Measurements from ENCODE around the gene PRG3. TPM values are rescaled to one million over a fixed set of nuclear protein-coding genes. Genes with fewer than 3 reads are reported as not detected.
A peak's percentile ranks its signal among the peaks of the same experiment; 100 is the strongest.

PRG3 gene
- total RNA-seq, 1 experiment from 2014 or later, result not detected

DNA sequence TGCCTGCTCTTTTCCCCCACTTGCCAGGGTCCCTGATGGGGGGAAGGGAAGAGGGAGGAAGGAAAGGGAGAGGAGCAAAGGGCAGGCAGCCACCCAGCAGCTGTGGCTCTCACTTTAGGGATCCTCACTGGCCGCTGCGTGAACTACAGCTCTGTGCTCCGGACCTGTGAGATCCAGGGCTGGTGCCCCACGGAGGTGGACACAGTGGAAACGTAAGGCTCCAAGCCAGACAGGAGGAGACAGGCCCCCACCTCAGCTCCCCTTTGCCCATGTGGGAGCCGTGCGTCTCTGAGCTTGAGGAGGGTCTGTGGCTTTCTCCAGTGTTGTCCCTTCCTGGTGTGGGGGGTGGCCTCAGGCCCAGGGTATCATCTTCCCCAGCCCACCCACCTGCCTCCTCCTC, 32.9 kb downstream of the PRG3 start:
- Histone ChIP-seq H3K9ac (ENCODE audit: low read length) (no peak overlapping the region), H3K4me1 (ENCODE audit: insufficient read depth, low read length) (no peaks in the 10 kb centered on the region), H4K20me1 (ENCODE audit: low read length) (no peaks in the 10 kb centered on the region), H3K4me2 (ENCODE audit: low read length) (no peak overlapping the region), H3K27me3 (ENCODE audit: low read length) (no peaks in the 10 kb centered on the region), H3K27ac (ENCODE audit: low read length) (no peak overlapping the region), H2AFZ (ENCODE audit: low read length) (no peak overlapping the region), H3K9me2 (replicated peaks; ENCODE audit: low read length) (no peaks in the 10 kb centered on the region), H3K79me2 (ENCODE audit: low read length) (no peaks in the 10 kb centered on the region), H3K9me3 (ENCODE audit: low read length) (peaks cover 9% of the 10 kb centered on the region; the same call in 1 of the 2 replicates), H3K36me3 (ENCODE audit: low read depth, low read length) (no peaks in the 10 kb centered on the region; the same call in 1 of the 2 replicates), H3K4me3 (ENCODE audit: low read length) (no peak overlapping the region), H3F3A (ENCODE audit: low read length, unreplicated experiment) (no peaks in the 10 kb centered on the region)
- ATAC-seq (no peak), DNase-seq (no peak)
- TF ChIP-seq EZH2phosphoT487 (IDR thresholded peaks at IDR 0.05; ENCODE audit: borderline replicate concordance, low read length) (no peak), EZH2 (IDR thresholded peaks at IDR 0.05; ENCODE audit: low read length, unreplicated experiment) (no peak)
- TF ChIP-seq, protein P1, sequence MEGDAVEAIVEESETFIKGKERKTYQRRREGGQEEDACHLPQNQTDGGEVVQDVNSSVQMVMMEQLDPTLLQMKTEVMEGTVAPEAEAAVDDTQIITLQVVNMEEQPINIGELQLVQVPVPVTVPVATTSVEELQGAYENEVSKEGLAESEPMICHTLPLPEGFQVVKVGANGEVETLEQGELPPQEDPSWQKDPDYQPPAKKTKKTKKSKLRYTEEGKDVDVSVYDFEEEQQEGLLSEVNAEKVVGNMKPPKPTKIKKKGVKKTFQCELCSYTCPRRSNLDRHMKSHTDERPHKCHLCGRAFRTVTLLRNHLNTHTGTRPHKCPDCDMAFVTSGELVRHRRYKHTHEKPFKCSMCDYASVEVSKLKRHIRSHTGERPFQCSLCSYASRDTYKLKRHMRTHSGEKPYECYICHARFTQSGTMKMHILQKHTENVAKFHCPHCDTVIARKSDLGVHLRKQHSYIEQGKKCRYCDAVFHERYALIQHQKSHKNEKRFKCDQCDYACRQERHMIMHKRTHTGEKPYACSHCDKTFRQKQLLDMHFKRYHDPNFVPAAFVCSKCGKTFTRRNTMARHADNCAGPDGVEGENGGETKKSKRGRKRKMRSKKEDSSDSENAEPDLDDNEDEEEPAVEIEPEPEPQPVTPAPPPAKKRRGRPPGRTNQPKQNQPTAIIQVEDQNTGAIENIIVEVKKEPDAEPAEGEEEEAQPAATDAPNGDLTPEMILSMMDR (conservative IDR thresholded peaks at IDR 0.05; ENCODE audit: low read depth, low read length), result no peak
- intact Hi-C loops (cut with micrococcal nuclease), result loop anchor here (5.0 to 10.0 kb wide), 2 partner anchors 137 to 231 kb away; no protein-coding TSS in a partner anchor
- no TSS peak for BruUV-seq (replicated peaks)
- CTCF ChIA-PET, result interaction anchor here (0.7 kb wide), 1 partner anchor 179 kb away, joined by 3 read pairs; no protein-coding TSS in a partner anchor
- POLR2A ChIA-PET (ENCODE audit: unreplicated experiment), result no interaction called here

DNA sequence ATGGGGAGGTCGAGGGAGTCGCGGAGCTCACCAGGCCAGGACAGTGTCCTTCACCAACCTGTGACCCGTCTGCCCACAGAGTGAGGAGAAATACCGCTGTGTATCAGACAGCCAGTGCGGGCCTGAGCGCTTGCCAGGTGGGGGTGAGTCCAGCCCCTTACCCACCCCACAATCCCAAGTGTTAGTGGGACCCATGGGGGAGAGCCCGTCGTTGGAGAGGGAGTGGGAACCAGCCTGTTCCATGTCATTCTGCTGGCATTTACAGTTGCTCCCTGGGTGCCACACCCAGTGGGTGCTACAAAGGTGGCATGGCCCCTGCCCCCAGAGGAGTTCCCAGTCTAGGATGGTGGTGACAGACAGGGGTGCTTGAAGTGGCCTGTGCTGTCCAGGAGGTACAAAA, 33.6 kb downstream of the PRG3 start:
- ChIA-PET POLR2A (ENCODE audit: unreplicated experiment) (no interaction called here), CTCF (no interaction called here)
- no peaks in the 10 kb centered on the region for H3F3A ChIP-seq (ENCODE audit: low read length, unreplicated experiment)
- intact Hi-C loops (cut with micrococcal nuclease), result loop anchor here (5.0 to 10.0 kb wide), 2 partner anchors 137 to 230 kb away; no protein-coding TSS in a partner anchor
- ATAC-seq (no peak), DNase-seq (no peak)
- no peaks in the 10 kb centered on the region for H3K9me2 ChIP-seq (replicated peaks; ENCODE audit: low read length)
- H3K79me2 ChIP-seq (ENCODE audit: low read length), result no peaks in the 10 kb centered on the region
- no peak overlapping the region for H2AFZ ChIP-seq (ENCODE audit: low read length)
- H3K27me3 ChIP-seq (ENCODE audit: low read length), result no peaks in the 10 kb centered on the region
- TF ChIP-seq EZH2 (IDR thresholded peaks at IDR 0.05; ENCODE audit: low read length, unreplicated experiment) (no peak), EZH2phosphoT487 (IDR thresholded peaks at IDR 0.05; ENCODE audit: borderline replicate concordance, low read length) (no peak)
- TF ChIP-seq, protein P1 (conservative IDR thresholded peaks at IDR 0.05; ENCODE audit: low read depth, low read length), result no peak
- no peak overlapping the region for H3K4me2 ChIP-seq (ENCODE audit: low read length)
- no peak overlapping the region for H3K27ac ChIP-seq (ENCODE audit: low read length)
- BruUV-seq (replicated peaks), result no TSS peak
- H4K20me1 ChIP-seq (ENCODE audit: low read length), result no peaks in the 10 kb centered on the region
- no peak overlapping the region for H3K4me3 ChIP-seq (ENCODE audit: low read length)
- no peaks in the 10 kb centered on the region; the same call in 1 of the 2 replicates for H3K36me3 ChIP-seq (ENCODE audit: low read depth, low read length)
- no peak overlapping the region for H3K9ac ChIP-seq (ENCODE audit: low read length)
- no peaks in the 10 kb centered on the region for H3K4me1 ChIP-seq (ENCODE audit: insufficient read depth, low read length)
- H3K9me3 ChIP-seq (ENCODE audit: low read length), result peaks cover 9% of the 10 kb centered on the region; the same call in 1 of the 2 replicates

DNA sequence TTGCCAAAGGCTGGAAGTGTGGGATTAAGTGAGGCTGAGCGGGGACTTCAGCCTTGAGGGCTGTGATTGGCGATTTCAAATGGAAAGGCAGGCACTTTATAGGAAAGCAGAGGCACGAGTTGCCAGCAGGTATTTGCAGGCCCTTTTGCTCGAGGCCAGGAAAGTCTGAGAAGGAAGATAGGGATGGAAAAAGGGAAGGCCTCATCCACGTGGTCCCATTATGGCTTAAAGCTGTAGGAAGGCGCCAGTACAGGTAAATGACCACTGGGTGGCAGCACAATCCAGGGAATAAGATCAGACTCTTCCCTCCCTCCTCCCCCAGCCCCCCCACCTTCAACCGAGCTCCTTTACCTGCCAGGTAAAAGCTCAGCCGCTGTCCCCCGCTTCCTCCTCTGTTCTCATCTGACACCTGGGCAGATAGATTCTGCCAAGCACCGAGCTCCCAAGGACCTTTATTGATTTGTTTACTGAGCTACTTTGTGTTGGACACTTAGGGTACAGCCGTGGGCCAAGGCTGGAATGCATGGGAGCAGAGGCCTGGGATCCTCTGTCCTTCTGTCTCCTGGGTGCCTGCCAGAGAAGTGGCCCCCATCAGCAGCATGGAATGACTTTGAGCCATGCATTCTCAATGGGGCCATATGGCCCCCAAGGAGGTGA, 35.3 kb downstream of the PRG3 start:
- POLR2A ChIA-PET (ENCODE audit: unreplicated experiment), result interaction anchor here (0.5 to 0.6 kb wide), 3 partner anchors 99 to 148 kb away, joined by 3 to 7 read pairs (median 4); no protein-coding TSS in a partner anchor

More for the DNA sequence above, 35.3 kb downstream of the PRG3 start:
- Histone ChIP-seq H3K9me2 (replicated peaks; ENCODE audit: low read length) (no peaks in the 10 kb centered on the region), H3K79me2 (ENCODE audit: low read length) (no peaks in the 10 kb centered on the region), H3K4me1 (ENCODE audit: insufficient read depth, low read length) (no peaks in the 10 kb centered on the region), H2AFZ (ENCODE audit: low read length) (peak overlapping the region; percentile 88), H3K4me2 (ENCODE audit: low read length) (no peak overlapping the region), H3K9ac (ENCODE audit: low read length) (peak overlapping the region; percentile 30), H3K36me3 (ENCODE audit: low read depth, low read length) (no peaks in the 10 kb centered on the region), H3K4me3 (ENCODE audit: low read length) (no peak overlapping the region), H3K27ac (ENCODE audit: low read length) (no peak overlapping the region), H3K27me3 (ENCODE audit: low read length) (no peaks in the 10 kb centered on the region), H4K20me1 (ENCODE audit: low read length) (no peaks in the 10 kb centered on the region), H3K9me3 (ENCODE audit: low read length) (no peaks in the 10 kb centered on the region), H3F3A (ENCODE audit: low read length, unreplicated experiment) (no peaks in the 10 kb centered on the region)
- DNase-seq, result peak; percentile 94
- intact Hi-C loops (cut with micrococcal nuclease), result loop anchor here (1.0 to 10.0 kb wide), 6 partner anchors 112 to 295 kb away; no protein-coding TSS in a partner anchor
- CTCF ChIA-PET, result interaction anchor here (0.5 to 1.2 kb wide), 18 partner anchors 20 to 299 kb away, joined by 3 to 21 read pairs (median 4); partner anchors contain the start of gene UBE2L6
- peak; percentile 81 for ATAC-seq
- TF ChIP-seq, protein P1 (conservative IDR thresholded peaks at IDR 0.05; ENCODE audit: low read depth, low read length), result peak; percentile 79
- TF ChIP-seq EZH2phosphoT487 (IDR thresholded peaks at IDR 0.05; ENCODE audit: borderline replicate concordance, low read length), result no peak
- BruUV-seq (replicated peaks), result no TSS peak
